GM12864 (cell line): ENCODE data around the gene PAN3.
A peak's percentile ranks its signal among the peaks of the same experiment; 100 is the strongest.

ENCODE experiments used
- DNase-seq: peaks from one replicate; pipeline ENCODE4 v3.0.0-alpha.2; 2011; ENCODE audit warnings: low read depth
- H3K4me3 ChIP-seq: 2 replicates; pipeline ENCODE4 v1.5.1; 2011; ENCODE audit warnings: mild to moderate bottlenecking, low read depth, low read length, control low read depth
- TF ChIP-seq, protein P1 (sequence below): IDR thresholded peaks from 2 replicates; pipeline ENCODE4 v1.5.1; 2011; ENCODE audit warnings: low read depth, mild to moderate bottlenecking, moderate library complexity, low read length, control low read depth, inconsistent platforms; ENCODE audit errors: missing control alignments

The PAN3 gene, protein sequence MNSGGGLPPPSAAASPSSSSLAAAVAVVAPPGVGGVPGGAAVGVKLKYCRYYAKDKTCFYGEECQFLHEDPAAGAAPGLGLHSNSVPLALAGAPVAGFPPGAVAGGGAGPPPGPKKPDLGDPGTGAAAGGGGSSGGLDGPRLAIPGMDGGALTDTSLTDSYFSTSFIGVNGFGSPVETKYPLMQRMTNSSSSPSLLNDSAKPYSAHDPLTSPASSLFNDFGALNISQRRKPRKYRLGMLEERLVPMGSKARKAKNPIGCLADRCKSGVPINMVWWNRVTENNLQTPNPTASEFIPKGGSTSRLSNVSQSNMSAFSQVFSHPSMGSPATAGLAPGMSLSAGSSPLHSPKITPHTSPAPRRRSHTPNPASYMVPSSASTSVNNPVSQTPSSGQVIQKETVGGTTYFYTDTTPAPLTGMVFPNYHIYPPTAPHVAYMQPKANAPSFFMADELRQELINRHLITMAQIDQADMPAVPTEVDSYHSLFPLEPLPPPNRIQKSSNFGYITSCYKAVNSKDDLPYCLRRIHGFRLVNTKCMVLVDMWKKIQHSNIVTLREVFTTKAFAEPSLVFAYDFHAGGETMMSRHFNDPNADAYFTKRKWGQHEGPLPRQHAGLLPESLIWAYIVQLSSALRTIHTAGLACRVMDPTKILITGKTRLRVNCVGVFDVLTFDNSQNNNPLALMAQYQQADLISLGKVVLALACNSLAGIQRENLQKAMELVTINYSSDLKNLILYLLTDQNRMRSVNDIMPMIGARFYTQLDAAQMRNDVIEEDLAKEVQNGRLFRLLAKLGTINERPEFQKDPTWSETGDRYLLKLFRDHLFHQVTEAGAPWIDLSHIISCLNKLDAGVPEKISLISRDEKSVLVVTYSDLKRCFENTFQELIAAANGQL

DNA sequence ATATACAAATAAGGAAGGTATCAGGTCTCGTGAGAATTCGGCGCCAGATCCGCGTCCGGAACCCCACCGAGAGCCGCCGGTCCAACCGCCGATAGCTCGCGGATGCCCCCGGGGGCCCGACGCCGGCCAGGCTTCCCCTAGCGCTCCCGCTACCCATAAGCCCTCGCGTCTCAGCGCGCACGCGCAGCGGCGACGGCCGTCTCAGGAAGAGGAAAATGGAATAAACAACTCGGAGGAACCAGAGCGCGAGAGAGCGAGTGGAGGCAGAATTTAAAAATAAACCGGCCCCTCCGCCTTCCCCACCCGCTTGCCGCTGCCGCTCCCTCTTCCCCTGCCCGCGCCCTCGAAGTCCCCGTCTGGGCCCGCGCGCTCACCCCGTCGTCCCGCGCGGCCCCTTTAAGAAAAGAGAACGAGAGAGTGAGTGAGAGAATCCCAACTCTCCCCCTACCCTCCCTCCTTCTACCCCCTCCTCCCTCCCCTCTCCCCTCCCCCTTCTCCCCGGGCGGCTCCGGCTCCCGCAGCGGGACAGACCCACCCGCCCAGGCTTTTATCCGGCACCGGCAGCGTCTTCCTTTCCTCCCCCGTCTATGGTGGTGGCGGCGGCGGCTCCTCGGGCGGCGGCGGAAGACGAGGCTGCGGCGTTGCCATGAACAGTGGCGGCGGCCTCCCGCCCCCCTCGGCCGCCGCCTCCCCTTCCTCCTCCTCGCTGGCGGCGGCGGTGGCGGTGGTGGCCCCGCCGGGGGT lies at the start of gene PAN3:
TSS of gene PAN3 (plus strand) at position 534 of the 744 bp plus-strand sequence. CDS start at position 647, 113 bp downstream.
- H3K4me3 ChIP-seq, result peak within 1 kb of the TSS; percentile 80
- DNase-seq, result peak; percentile 77
- TF ChIP-seq, protein P1, sequence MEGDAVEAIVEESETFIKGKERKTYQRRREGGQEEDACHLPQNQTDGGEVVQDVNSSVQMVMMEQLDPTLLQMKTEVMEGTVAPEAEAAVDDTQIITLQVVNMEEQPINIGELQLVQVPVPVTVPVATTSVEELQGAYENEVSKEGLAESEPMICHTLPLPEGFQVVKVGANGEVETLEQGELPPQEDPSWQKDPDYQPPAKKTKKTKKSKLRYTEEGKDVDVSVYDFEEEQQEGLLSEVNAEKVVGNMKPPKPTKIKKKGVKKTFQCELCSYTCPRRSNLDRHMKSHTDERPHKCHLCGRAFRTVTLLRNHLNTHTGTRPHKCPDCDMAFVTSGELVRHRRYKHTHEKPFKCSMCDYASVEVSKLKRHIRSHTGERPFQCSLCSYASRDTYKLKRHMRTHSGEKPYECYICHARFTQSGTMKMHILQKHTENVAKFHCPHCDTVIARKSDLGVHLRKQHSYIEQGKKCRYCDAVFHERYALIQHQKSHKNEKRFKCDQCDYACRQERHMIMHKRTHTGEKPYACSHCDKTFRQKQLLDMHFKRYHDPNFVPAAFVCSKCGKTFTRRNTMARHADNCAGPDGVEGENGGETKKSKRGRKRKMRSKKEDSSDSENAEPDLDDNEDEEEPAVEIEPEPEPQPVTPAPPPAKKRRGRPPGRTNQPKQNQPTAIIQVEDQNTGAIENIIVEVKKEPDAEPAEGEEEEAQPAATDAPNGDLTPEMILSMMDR, result peak; percentile 7

DNA sequence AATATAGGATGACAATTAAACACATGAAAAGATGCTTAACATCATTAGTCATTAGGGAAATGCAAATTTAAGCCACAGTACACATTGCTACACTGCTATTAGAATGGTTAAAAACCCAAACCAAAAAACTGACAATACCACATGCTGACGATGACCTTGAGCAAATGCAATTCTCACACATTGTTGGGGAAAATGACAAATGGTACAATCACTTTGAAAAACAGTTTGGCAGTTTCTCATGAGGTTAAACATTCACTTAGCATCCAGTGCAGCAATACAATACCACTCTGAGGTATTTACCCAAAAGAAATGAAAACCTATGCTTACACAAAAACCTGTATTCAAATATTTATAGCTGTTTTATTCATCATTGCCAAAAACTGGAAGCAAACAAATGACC lies 49.3 kb upstream of the PAN3 start:
- DNase-seq, result no peak
- H3K4me3 ChIP-seq, result no peak overlapping the region
- TF ChIP-seq, protein P1, result no peak

DNA sequence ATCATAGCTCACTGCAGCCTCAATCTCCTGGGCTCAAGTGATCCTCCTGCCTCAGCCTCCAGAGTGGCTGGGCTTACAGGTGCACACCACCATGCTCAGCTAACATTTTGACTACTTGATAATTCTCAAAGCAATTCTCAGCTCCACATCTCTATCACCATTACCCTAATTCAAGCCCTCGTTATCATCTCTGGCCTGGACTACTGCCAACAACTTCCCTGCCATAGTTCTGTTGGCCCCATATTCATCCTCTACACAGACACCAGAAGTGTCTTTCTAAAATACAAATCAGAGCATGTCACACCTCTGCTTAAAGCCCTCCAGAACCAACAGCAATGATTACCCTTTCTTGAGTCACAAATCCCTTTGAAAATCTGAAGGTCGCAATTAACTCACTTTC lies 45.9 kb upstream of the PAN3 start:
- TF ChIP-seq, protein P1, result no peak
- no peak overlapping the region for H3K4me3 ChIP-seq
- DNase-seq, result no peak

DNA sequence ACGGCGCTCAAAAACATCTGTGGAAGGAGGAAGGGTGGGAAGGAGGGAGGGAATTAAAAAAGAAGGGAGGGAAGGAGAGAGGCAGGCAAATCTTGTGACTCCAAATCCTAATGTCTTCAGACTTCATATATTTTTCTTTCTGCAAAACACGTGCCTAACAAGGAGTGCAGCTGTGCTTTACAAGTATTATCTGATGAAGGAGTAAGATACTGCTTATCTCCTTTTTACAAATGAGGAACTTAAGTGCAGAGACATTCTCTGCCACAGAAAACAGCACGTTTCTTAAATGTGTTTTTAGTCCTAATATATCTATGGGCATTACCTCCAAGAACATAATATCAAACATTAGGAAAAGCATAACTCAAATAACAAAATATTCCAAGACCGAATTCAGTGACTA lies 44.5 kb upstream of the PAN3 start:
- TF ChIP-seq, protein P1, result no peak
- H3K4me3 ChIP-seq, result no peak overlapping the region
- no peak for DNase-seq

DNA sequence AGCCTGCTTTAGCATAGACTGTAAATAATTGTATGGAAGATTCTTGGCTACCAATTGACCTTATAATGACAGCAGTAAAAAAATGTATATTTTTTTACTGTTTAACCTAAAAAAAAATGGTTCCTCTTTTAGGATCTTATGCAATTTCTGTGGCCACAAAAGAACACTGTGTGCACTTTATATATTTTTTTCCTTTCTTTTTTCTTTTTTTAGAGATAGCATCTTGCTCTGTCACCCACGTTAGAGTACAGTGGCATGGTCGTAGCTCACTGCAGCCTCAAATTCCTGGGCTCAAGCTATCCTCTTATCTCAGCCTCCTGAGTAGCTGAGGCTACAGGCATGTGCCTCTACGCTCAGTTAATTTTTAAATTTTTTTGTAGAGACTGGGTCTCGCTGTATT lies 44.0 kb upstream of the PAN3 start:
- no peak for DNase-seq
- TF ChIP-seq, protein P1, result no peak
- no peak overlapping the region for H3K4me3 ChIP-seq

DNA sequence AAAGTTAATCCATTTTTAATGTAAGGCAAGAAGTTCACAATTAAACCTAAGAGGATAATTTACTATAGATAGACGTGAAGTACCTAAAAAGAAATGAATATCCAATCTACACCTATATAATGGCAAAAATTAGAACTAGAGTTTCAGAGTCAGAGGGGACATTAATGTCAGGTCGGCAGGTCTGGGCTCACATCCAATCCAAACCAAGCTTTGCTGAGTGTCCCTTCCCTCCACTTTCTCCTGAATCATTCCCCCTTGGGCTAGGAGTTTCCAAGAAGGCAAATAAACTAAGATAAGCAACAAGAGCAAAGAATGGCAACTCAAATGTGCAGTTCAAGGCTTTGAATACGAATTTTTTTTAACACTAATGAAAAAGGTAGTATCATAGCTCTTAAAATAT lies 40.8 kb upstream of the PAN3 start:
- TF ChIP-seq, protein P1, result no peak
- H3K4me3 ChIP-seq, result no peak overlapping the region
- no peak for DNase-seq
